GM19438 (cell line): ENCODE data around the gene IGFBP4.

Experiments
- ATAC-seq: cut with Tn5 transposase; IDR thresholded peaks from one replicate; pipeline ENCODE4 v1.9.1; 2021; ENCODE audit warnings: low read depth; ENCODE audit not compliant: unreplicated experiment

Gene IGFBP4

GRCh38 chr17:40430272-40431230 is 12.7 kb upstream of the IGFBP4 start:
- no peak for ATAC-seq

- ATAC-seq: no peak
Measured at GRCh38 chr17:40431231-40431602, 12.0 kb upstream of the IGFBP4 start.

- no peak for ATAC-seq
Measured at GRCh38 chr17:40432864-40433528, 10.3 kb upstream of the IGFBP4 start.

GRCh38 chr17:40433551-40434415 is 9.5 kb upstream of the IGFBP4 start:
- ATAC-seq: no peak

GRCh38 chr17:40436636-40437035 is 6.6 kb upstream of the IGFBP4 start:
- ATAC-seq: no peak

- ATAC-seq: no peak
Measured at GRCh38 chr17:40437095-40437732, 6.0 kb upstream of the IGFBP4 start.

GRCh38 chr17:40440166-40440565 is 3.1 kb upstream of the IGFBP4 start:
- ATAC-seq: no peak

GRCh38 chr17:40442392-40443195 is 656 bp upstream of the IGFBP4 start:
- no peak for ATAC-seq

GRCh38 chr17:40443988-40444899 is 994 bp downstream of the IGFBP4 start:
- ATAC-seq: no peak

- no peak for ATAC-seq
Measured at GRCh38 chr17:40445751-40446468, 2.7 kb downstream of the IGFBP4 start.

- ATAC-seq: no peak
Measured at GRCh38 chr17:40447148-40447644, 3.9 kb downstream of the IGFBP4 start.

- ATAC-seq: no peak
Measured at GRCh38 chr17:40447806-40448205, 4.6 kb downstream of the IGFBP4 start.

- no peak for ATAC-seq
Measured at GRCh38 chr17:40448213-40448638, 5.0 kb downstream of the IGFBP4 start.

GRCh38 chr17:40448639-40449261 is 5.5 kb downstream of the IGFBP4 start:
- ATAC-seq: no peak

GRCh38 chr17:40450175-40450574 is 6.9 kb downstream of the IGFBP4 start:
- ATAC-seq: no peak

- ATAC-seq: no peak
Measured at GRCh38 chr17:40451420-40451819, 8.2 kb downstream of the IGFBP4 start.

- no peak for ATAC-seq
Measured at GRCh38 chr17:40452216-40452787, 9.1 kb downstream of the IGFBP4 start.
